ENCODE measurements around the gene KRTAP16-1. TPM values are rescaled to one million over a fixed set of nuclear protein-coding genes. Genes with fewer than 3 reads are reported as not detected.
A peak's percentile ranks its signal among the peaks of the same experiment; 100 is the strongest.

KRTAP16-1 gene
- total and polyA plus RNA-seq, 2 donors (not counting 1 experiment from before 2014, with no cell fraction given): 0.16 TPM; not detected in 1

GRCh38 chr17:41311111-41311510 lies 2.0 kb upstream of the KRTAP16-1 start:
- peaks cover 0 to 3% (median 0%) of the 10 kb centered on the region in 4 experiments for H3K27me3 ChIP-seq (replicated peaks in 1 of 4; ENCODE audit: control extremely low read depth in 1 of 4, control insufficient read depth in 3 of 4, insufficient read depth in 4 of 4, low read length in 3 of 4)
- DNase-seq: no peak
- WGBS (ENCODE audit: insufficient coverage): 86% methylated on average over 1 of the region's 1 CpG
- no peak for TF ChIP-seq EZH2 (IDR thresholded peaks at IDR 0.05; ENCODE audit: borderline replicate concordance, insufficient read depth, low read depth, low read length, poor library complexity, severe bottlenecking)
- no peak for TF ChIP-seq CTCF (IDR thresholded peaks at IDR 0.05)
- no peaks in the 10 kb centered on the region for H4K20me1 ChIP-seq (ENCODE audit: control insufficient read depth, insufficient read depth, low read length, poor library complexity, severe bottlenecking)
- ChIA-PET POLR2A (no interaction called here), CTCF (interaction anchor here (1.6 kb wide), 1 partner anchor 11 kb away, joined by 5 read pairs; no protein-coding TSS in a partner anchor)
- no peak overlapping the region for H3K9ac ChIP-seq (ENCODE audit: low read length)
- no peaks in the 10 kb centered on the region for H3K36me3 ChIP-seq (replicated peaks in 1 of 2; ENCODE audit: control extremely low read depth in 1 of 2, control insufficient read depth in 1 of 2, extremely low read depth in 1 of 2, insufficient read depth in 2 of 2, low read length in 1 of 2)
- intact Hi-C loops (cut with micrococcal nuclease): no loop called here
- peaks cover 36% of the 10 kb centered on the region for H3K4me1 Mint-ChIP-seq
- H3K27ac ChIP-seq (ENCODE audit: low read length in 2 of 2): no peak overlapping the region
- H3K79me2 ChIP-seq (ENCODE audit: control insufficient read depth, insufficient read depth, low read length): no peaks in the 10 kb centered on the region
- no peak overlapping the region for H3K4me2 ChIP-seq (replicated peaks; ENCODE audit: low read depth, low read length, poor library complexity, severe bottlenecking)
- ATAC-seq (ENCODE audit: low read depth): no peak
- no peak overlapping the region for H3K4me3 Mint-ChIP-seq
- peaks cover 29 to 30% of the 10 kb centered on the region in 2 donors for H3K4me1 ChIP-seq (ENCODE audit: control insufficient read depth in 2 of 2, insufficient read depth in 2 of 2, low read length in 2 of 2)
- no peak overlapping the region for H3K27ac Mint-ChIP-seq
- no peaks in the 10 kb centered on the region for H3K9me3 Mint-ChIP-seq (ENCODE audit: insufficient read depth)
- no peaks in the 10 kb centered on the region for H3K9me3 ChIP-seq (ENCODE audit: control extremely low read depth in 1 of 3, control insufficient read depth in 2 of 3, insufficient read depth in 1 of 3, low read length in 2 of 3)
- no peak overlapping the region for H2AFZ ChIP-seq (ENCODE audit: insufficient read depth, low read depth, low read length, poor library complexity, severe bottlenecking)
- H3K4me3 ChIP-seq (ENCODE audit: control extremely low read depth in 1 of 5, extremely low read depth in 1 of 5, insufficient read depth in 1 of 5, low read depth in 2 of 5, low read length in 4 of 5): no peak overlapping the region
- H3K27me3 Mint-ChIP-seq: peaks cover 9% of the 10 kb centered on the region

GRCh38 chr17:41308251-41308917 lies 725 bp downstream of the KRTAP16-1 start:
- Mint-ChIP-seq H3K4me1 (peaks cover 45% of the 10 kb centered on the region), H3K9me3 (ENCODE audit: insufficient read depth) (no peaks in the 10 kb centered on the region), H3K27ac (peak overlapping the region; percentile 94), H3K27me3 (no peaks in the 10 kb centered on the region), H3K4me3 (peak overlapping the region; percentile 78)
- CTCF ChIA-PET: interaction anchor here (1.0 to 3.1 kb wide), 7 partner anchors 14 to 693 kb away, joined by 3 to 24 read pairs (median 4); no protein-coding TSS in a partner anchor
- H3K27me3 ChIP-seq (replicated peaks in 1 of 4; ENCODE audit: control extremely low read depth in 1 of 4, control insufficient read depth in 3 of 4, insufficient read depth in 4 of 4, low read length in 3 of 4): peaks cover 0 to 3% (median 0%) of the 10 kb centered on the region in 4 experiments
- H3K4me2 ChIP-seq (replicated peaks; ENCODE audit: low read depth, low read length, poor library complexity, severe bottlenecking): peak overlapping the region; percentile 69
- peak overlapping the region; percentile 40 for H3K9ac ChIP-seq (ENCODE audit: low read length)
- no peaks in the 10 kb centered on the region for H3K9me3 ChIP-seq (ENCODE audit: control extremely low read depth in 1 of 3, control insufficient read depth in 2 of 3, insufficient read depth in 1 of 3, low read length in 2 of 3)
- TF ChIP-seq EZH2 (IDR thresholded peaks at IDR 0.05; ENCODE audit: borderline replicate concordance, insufficient read depth, low read depth, low read length, poor library complexity, severe bottlenecking): no peak
- peak; percentile 87 for DNase-seq
- H3K79me2 ChIP-seq (ENCODE audit: control insufficient read depth, insufficient read depth, low read length): no peaks in the 10 kb centered on the region
- ATAC-seq (ENCODE audit: low read depth): peak; percentile 85
- WGBS (ENCODE audit: insufficient coverage): 2% methylated on average over 10 of the region's 10 CpGs
- no peaks in the 10 kb centered on the region for H3K36me3 ChIP-seq (replicated peaks in 1 of 2; ENCODE audit: control extremely low read depth in 1 of 2, control insufficient read depth in 1 of 2, extremely low read depth in 1 of 2, insufficient read depth in 2 of 2, low read length in 1 of 2)
- H3K27ac ChIP-seq (ENCODE audit: low read length in 2 of 2): peak overlapping the region; percentile 86
- intact Hi-C loops (cut with micrococcal nuclease): loop anchor here (1.0 to 5.0 kb wide), 2 partner anchors 14 to 186 kb away; partner anchors contain the start of gene KRTAP4-12
- peak overlapping the region in 4 of 5 experiments; percentile 13 to 36 (median 26) for H3K4me3 ChIP-seq (ENCODE audit: control extremely low read depth in 1 of 5, extremely low read depth in 1 of 5, insufficient read depth in 1 of 5, low read depth in 2 of 5, low read length in 4 of 5)
- H2AFZ ChIP-seq (ENCODE audit: insufficient read depth, low read depth, low read length, poor library complexity, severe bottlenecking): peak overlapping the region; percentile 58
- POLR2A ChIA-PET: interaction anchor here (0.5 to 1.4 kb wide), 2 partner anchors 22 to 490 kb away, joined by 3 read pairs; no protein-coding TSS in a partner anchor
- H4K20me1 ChIP-seq (ENCODE audit: control insufficient read depth, insufficient read depth, low read length, poor library complexity, severe bottlenecking): no peaks in the 10 kb centered on the region
- peaks cover 34% of the 10 kb centered on the region in 2 donors for H3K4me1 ChIP-seq (ENCODE audit: control insufficient read depth in 2 of 2, insufficient read depth in 2 of 2, low read length in 2 of 2)

Measured in B cell (primary cell).